Measurements from ENCODE around the gene MAML2. TPM values are rescaled to one million over a fixed set of nuclear protein-coding genes. Genes with fewer than 3 reads are reported as not detected.

The MAML2 gene
- total and polyA plus RNA-seq, 4 donors: 0.56 to 2.1 (median 1.4) TPM

- no peak for TF ChIP-seq EGR1 (IDR thresholded peaks at IDR 0.05; ENCODE audit: low read depth in 2 of 2)
- TF ChIP-seq FOXA1 (IDR thresholded peaks at IDR 0.05): no peak
- TF ChIP-seq TAF1 (conservative IDR thresholded peaks at IDR 0.05): no peak
- no peak for TF ChIP-seq ATF3 (IDR thresholded peaks at IDR 0.05)
- no peak for TF ChIP-seq CTCF (IDR thresholded peaks at IDR 0.05; ENCODE audit: low read depth, low read length, missing input control)
- TF ChIP-seq NR2F2 (IDR thresholded peaks at IDR 0.05): no peak
- TF ChIP-seq RAD21 (IDR thresholded peaks at IDR 0.05): no peak
- no peak for TF ChIP-seq HNF4G (IDR thresholded peaks at IDR 0.05)
- TF ChIP-seq, protein P1, sequence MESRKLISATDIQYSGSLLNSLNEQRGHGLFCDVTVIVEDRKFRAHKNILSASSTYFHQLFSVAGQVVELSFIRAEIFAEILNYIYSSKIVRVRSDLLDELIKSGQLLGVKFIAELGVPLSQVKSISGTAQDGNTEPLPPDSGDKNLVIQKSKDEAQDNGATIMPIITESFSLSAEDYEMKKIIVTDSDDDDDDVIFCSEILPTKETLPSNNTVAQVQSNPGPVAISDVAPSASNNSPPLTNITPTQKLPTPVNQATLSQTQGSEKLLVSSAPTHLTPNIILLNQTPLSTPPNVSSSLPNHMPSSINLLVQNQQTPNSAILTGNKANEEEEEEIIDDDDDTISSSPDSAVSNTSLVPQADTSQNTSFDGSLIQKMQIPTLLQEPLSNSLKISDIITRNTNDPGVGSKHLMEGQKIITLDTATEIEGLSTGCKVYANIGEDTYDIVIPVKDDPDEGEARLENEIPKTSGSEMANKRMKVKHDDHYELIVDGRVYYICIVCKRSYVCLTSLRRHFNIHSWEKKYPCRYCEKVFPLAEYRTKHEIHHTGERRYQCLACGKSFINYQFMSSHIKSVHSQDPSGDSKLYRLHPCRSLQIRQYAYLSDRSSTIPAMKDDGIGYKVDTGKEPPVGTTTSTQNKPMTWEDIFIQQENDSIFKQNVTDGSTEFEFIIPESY (IDR thresholded peaks at IDR 0.05): no peak
- TF ChIP-seq RXRA (IDR thresholded peaks at IDR 0.05): no peak
- no peak for TF ChIP-seq SP1 (IDR thresholded peaks at IDR 0.05)
- no peak for TF ChIP-seq JUND (IDR thresholded peaks at IDR 0.05)
- no peak overlapping the region for H3K27ac ChIP-seq (ENCODE audit: low read depth in 1 of 2, low read length in 2 of 2)
- H3K9me3 ChIP-seq (ENCODE audit: control insufficient read depth in 4 of 4, low read length in 3 of 4): no peaks in the 10 kb centered on the region
- no peaks in the 10 kb centered on the region for H3K36me3 ChIP-seq (ENCODE audit: control insufficient read depth in 4 of 4, insufficient read depth in 3 of 4, low read depth in 1 of 4, low read length in 3 of 4)
- H3K4me3 ChIP-seq (ENCODE audit: low read depth in 1 of 3, low read length in 3 of 3): no peak overlapping the region
- H3K27me3 ChIP-seq (ENCODE audit: control insufficient read depth in 4 of 4, insufficient read depth in 4 of 4, low read length in 3 of 4): no peaks in the 10 kb centered on the region
- H3K4me1 ChIP-seq (ENCODE audit: control insufficient read depth in 4 of 4, insufficient read depth in 4 of 4, low read length in 3 of 4): no peaks in the 10 kb centered on the region
- WGBS: 93% methylated on average over 10 of the region's 10 CpGs
- DNase-seq (ENCODE audit: low spot score): no peak
- no peak overlapping the region for H3K9ac ChIP-seq (ENCODE audit: low read depth in 1 of 2, low read length in 2 of 2)
Measured at GRCh38 chr11:96322775-96323641, 20.0 kb downstream of the MAML2 start.

DNA sequence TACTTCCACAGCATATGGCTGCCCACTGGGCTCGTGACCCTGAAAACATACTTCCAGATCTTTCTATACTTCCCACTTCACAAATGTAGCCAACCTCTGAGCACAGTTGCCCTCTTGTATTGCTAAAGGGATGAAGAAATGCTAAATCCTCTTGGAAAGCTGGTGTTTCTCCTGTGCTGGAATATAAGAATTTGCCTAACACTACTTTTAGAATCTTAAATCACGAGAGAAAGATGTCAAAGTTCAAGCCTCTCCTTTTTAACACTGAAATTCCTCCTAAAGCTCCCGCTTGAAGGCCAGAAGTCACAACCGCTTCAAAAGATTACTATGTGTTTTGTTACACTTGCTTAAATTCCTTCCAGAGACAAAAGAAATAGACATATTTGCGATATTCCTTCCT lies 21.9 kb downstream of the MAML2 start:
- TF ChIP-seq SP1 (IDR thresholded peaks at IDR 0.05) (no peak), CTCF (IDR thresholded peaks at IDR 0.05; ENCODE audit: low read depth, low read length, missing input control) (no peak), JUND (IDR thresholded peaks at IDR 0.05) (no peak)
- H3K9ac ChIP-seq (ENCODE audit: low read depth in 1 of 2, low read length in 2 of 2): no peak overlapping the region
- no peak overlapping the region for H3K4me3 ChIP-seq (ENCODE audit: low read depth in 1 of 3, low read length in 3 of 3)
- H3K36me3 ChIP-seq (ENCODE audit: control insufficient read depth in 4 of 4, insufficient read depth in 3 of 4, low read depth in 1 of 4, low read length in 3 of 4): no peaks in the 10 kb centered on the region
- H3K27ac ChIP-seq (ENCODE audit: low read depth in 1 of 2, low read length in 2 of 2): no peak overlapping the region
- H3K27me3 ChIP-seq (ENCODE audit: control insufficient read depth in 4 of 4, insufficient read depth in 4 of 4, low read length in 3 of 4): no peaks in the 10 kb centered on the region
- H3K4me1 ChIP-seq (ENCODE audit: control insufficient read depth in 4 of 4, insufficient read depth in 4 of 4, low read length in 3 of 4): peaks cover 0 to 2% (median 0%) of the 10 kb centered on the region in 4 donors
- H3K9me3 ChIP-seq (ENCODE audit: control insufficient read depth in 4 of 4, low read length in 3 of 4): no peaks in the 10 kb centered on the region
- DNase-seq (ENCODE audit: low spot score): no peak
- WGBS: 91% methylated on average over 5 of the region's 5 CpGs

Data from liver (tissue), 9 donors.